ENCODE results near the gene ASPSCR1. TPM values are rescaled to one million over a fixed set of nuclear protein-coding genes. Genes with fewer than 3 reads are reported as not detected.
"Not testable (repeated sequence)": the region's sequence is repeated elsewhere in the genome, so short reads cannot be mapped to it uniquely, and the experiment has no call there.

ASPSCR1 gene
- total RNA-seq, 1 donor from 2014 or later, result 27.5 TPM

DNA sequence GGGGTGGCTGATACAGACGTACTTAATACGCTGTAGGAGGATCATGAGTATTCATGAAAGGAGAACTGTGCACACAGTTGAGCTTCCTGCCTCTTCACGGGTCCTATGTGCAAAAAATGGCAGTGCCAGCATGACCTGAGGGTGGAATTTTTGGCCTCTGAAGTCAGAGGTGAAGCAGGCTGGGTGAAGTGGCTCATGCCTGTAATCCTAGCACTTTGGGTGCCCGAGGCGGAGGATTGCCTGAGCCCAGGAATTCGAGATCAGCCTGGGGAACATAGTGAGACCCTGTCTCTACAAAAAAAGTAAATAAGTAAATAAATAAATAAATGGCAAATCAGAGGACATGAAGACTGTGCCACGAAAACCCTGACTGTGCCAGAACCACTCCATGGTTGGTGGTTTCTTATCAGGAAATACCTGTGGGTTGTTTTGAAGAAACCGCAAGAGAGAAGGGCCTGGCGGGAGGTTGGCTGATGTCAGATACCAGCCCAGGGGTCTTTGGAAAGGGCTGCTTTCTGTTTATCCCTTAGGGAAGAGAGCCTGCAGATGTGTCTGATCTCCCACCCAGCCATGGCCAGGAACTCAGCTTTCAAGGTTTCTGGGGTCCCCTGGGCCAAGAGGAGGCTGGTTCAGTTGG lies 3.4 kb downstream of the ASPSCR1 start:
- intact Hi-C loops (cut with micrococcal nuclease), result no loop called here
- H3K27ac ChIP-seq (replicated peaks), result no peak overlapping the region
- H3K4me3 ChIP-seq, result no peak overlapping the region
- no peaks in the 10 kb centered on the region for H3K9me3 ChIP-seq (replicated peaks)
- no peaks in the 10 kb centered on the region for H3K27me3 ChIP-seq (ENCODE audit: low read depth)
- peaks cover 25% of the 10 kb centered on the region for H3K4me1 ChIP-seq
- TF ChIP-seq, protein P1, sequence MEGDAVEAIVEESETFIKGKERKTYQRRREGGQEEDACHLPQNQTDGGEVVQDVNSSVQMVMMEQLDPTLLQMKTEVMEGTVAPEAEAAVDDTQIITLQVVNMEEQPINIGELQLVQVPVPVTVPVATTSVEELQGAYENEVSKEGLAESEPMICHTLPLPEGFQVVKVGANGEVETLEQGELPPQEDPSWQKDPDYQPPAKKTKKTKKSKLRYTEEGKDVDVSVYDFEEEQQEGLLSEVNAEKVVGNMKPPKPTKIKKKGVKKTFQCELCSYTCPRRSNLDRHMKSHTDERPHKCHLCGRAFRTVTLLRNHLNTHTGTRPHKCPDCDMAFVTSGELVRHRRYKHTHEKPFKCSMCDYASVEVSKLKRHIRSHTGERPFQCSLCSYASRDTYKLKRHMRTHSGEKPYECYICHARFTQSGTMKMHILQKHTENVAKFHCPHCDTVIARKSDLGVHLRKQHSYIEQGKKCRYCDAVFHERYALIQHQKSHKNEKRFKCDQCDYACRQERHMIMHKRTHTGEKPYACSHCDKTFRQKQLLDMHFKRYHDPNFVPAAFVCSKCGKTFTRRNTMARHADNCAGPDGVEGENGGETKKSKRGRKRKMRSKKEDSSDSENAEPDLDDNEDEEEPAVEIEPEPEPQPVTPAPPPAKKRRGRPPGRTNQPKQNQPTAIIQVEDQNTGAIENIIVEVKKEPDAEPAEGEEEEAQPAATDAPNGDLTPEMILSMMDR (IDR thresholded peaks at IDR 0.05; ENCODE audit: borderline replicate concordance), result no peak
- DNase-seq, result no peak
- peaks cover 37% of the 10 kb centered on the region for H3K36me3 ChIP-seq

DNA sequence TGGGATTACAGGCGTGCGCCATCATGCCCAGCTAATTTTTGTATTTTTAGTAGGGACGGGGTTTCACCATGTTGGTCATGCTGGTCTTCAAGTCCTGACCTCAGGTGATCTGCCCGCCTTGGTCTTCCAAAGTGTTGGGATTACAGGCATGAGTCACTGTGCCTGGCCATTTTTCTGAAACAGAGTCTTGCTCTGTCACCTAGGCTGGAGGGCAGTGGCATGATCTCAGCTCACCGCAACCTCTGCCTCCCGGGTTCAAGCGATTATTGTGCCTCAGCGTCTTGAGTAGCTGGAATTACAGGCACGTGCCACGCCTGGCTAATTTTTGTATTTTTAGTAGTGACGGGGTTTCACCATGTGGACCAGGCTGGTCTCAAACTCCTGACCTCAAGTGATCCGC lies 4.1 kb downstream of the ASPSCR1 start:
- intact Hi-C loops (cut with micrococcal nuclease); H3K27ac ChIP-seq (replicated peaks); H3K9me3 ChIP-seq (replicated peaks); H3K4me3 ChIP-seq; DNase-seq; H3K27me3 ChIP-seq (ENCODE audit: low read depth): not testable (repeated sequence)
- H3K4me1 ChIP-seq, result peaks cover 22% of the 10 kb centered on the region
- H3K36me3 ChIP-seq, result peaks cover 43% of the 10 kb centered on the region

DNA sequence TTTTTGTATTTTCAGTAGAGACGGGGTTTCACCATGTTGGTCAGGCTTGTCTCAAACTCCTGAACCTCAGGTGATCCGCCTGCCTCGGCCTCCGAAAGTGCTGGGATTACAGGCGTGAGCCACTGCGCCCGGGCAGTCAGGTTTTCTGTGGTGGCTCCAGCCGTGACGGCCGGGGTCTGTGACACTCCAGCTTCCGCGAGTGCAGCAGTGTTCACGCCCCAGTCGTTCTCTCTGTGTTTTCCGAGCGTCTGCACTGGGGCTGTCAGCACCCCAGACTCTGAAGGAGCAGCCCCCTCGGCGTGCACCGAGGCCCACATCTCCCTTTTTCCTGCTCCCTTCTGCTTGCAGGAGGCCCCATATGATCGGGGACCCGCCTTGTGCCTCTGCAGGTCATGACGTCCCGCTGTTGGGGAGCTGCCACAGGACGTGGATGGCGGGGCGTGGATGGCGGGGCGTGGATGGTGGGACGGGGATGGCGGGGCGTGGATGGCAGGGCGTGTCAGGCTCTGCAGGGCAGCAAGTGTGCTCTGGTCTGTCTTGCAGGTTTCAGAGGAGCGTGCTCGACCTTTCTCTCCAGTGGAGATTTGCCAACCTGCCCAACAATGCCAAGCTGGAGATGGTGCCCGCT lies 5.7 kb downstream of the ASPSCR1 start:
- peaks cover 43% of the 10 kb centered on the region for H3K36me3 ChIP-seq
- peaks cover 11% of the 10 kb centered on the region for H3K4me1 ChIP-seq
- H3K9me3 ChIP-seq (replicated peaks), result no peaks in the 10 kb centered on the region
- no peak for DNase-seq
- intact Hi-C loops (cut with micrococcal nuclease), result no loop called here
- TF ChIP-seq, protein P1 (IDR thresholded peaks at IDR 0.05; ENCODE audit: borderline replicate concordance), result no peak
- H3K4me3 ChIP-seq, result no peak overlapping the region
- no peak overlapping the region for H3K27ac ChIP-seq (replicated peaks)
- no peaks in the 10 kb centered on the region for H3K27me3 ChIP-seq (ENCODE audit: low read depth)

DNA sequence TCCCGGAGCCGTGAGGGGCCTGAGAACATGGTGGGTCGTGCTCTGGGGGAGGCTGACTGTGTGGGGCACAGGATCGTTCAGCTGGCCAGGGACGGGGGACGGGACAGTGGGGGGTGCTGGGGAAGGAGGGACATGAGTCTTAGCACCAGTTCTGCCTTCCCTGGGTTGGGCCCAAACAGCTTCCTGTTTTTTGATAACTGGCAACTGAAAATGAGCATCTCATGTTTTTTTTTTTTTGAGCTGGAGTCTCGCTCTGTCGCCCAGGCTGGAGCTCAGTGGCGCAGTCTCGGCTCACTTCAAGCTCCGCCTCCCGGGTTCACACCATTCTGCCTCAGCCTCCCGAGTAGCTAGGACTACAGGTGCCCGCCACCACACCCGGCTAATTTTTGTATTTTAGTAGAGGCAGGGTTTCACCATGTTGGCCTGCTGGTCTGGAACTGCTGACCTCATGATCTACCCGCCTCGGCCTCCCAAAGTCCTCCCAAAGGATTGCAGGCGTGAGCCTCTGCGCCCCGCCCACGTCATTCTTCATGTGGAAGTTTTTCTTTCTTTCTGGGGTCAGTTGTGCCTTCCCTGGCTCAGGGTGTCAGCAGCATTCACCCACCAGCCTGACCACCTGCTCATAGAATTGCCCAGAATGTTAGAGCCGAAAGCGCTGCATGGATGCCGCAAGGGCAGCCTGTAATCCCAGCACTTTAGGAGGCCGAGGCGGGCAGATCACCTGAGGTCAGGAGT lies 6.4 kb downstream of the ASPSCR1 start:
- H3K27ac ChIP-seq (replicated peaks), result no peak overlapping the region
- H3K9me3 ChIP-seq (replicated peaks), result no peaks in the 10 kb centered on the region
- no peak for DNase-seq
- intact Hi-C loops (cut with micrococcal nuclease), result no loop called here
- H3K4me3 ChIP-seq, result no peak overlapping the region
- H3K36me3 ChIP-seq, result peaks cover 43% of the 10 kb centered on the region
- peaks cover 4% of the 10 kb centered on the region for H3K4me1 ChIP-seq
- TF ChIP-seq, protein P1 (IDR thresholded peaks at IDR 0.05; ENCODE audit: borderline replicate concordance), result no peak
- H3K27me3 ChIP-seq (ENCODE audit: low read depth), result no peaks in the 10 kb centered on the region

DNA sequence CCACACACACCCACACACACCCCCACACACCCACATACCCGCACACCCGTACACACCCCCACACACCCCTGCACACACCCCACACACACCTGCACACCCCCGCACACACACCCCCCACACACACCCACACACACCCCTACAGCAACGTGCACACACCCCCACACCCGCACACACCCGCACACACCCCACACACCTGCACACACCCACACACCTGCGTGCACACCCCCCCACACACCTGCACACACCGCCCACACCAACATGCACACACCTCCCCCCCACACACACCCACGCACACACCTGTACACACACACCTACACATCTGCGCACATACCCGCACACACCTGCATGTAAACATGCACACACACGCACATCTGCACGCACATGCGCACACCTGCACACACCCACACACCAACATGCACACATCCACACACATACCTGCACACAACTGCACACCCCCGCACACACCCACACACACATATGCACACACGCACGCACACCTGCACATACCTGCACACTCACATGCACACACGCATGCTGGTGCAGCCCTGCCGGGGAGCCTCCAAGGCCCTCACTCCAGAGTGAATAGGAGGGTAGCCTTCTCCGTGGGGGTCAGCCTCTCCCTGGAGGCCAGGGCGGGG lies 7.5 kb downstream of the ASPSCR1 start:
- H3K36me3 ChIP-seq, result peaks cover 39% of the 10 kb centered on the region
- TF ChIP-seq, protein P1 (IDR thresholded peaks at IDR 0.05; ENCODE audit: borderline replicate concordance), result no peak
- no peak overlapping the region for H3K27ac ChIP-seq (replicated peaks)
- no peaks in the 10 kb centered on the region for H3K4me1 ChIP-seq
- no peaks in the 10 kb centered on the region for H3K27me3 ChIP-seq (ENCODE audit: low read depth)
- DNase-seq, result no peak
- intact Hi-C loops (cut with micrococcal nuclease), result no loop called here
- H3K9me3 ChIP-seq (replicated peaks), result no peaks in the 10 kb centered on the region
- no peak overlapping the region for H3K4me3 ChIP-seq

Data from left ventricle myocardium inferior (tissue), 1 donor.